Measurements from ENCODE around the gene FGF18.
"Not testable (repeated sequence)": the region's sequence is repeated elsewhere in the genome, so short reads cannot be mapped to it uniquely, and the experiment has no call there.

FGF18 gene

DNA sequence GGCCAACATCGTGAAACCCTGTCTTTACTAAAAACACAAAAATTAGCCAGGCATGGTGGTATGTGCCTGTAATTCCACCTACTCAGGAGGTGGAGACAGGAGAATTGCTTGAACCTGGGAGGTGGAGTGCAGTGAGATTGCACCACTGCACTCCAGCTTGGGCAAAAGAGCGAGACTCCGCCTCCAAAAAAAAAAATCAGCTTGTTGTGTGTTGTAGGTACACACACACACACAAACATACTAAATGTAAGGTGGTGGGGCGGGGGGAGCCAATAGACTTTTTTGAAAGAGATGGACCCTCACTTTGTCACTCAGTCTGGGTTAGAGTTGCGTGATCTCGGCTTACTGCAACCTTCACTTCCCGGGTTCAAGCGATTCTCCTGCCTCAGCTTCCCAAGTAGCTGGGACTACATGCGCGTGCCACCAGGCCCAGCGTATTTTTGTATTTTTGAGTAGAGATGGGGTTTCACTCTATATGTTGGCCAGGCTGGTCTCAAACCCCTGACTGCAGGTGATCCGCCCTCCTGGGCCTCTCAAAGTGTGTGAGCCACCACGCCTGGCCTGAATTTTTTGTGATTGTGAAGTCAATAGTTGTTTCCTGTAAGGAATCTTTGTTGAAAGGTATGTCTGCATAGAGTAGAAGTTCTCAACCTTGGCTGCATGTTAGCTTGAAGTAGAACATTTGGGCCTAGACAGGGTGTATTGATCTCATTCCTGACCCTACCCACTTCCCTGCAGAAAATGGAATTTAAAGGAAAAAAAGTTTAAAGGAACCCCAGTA lies 18.1 kb upstream of the FGF18 start:
- no peak for DNase-seq

DNA sequence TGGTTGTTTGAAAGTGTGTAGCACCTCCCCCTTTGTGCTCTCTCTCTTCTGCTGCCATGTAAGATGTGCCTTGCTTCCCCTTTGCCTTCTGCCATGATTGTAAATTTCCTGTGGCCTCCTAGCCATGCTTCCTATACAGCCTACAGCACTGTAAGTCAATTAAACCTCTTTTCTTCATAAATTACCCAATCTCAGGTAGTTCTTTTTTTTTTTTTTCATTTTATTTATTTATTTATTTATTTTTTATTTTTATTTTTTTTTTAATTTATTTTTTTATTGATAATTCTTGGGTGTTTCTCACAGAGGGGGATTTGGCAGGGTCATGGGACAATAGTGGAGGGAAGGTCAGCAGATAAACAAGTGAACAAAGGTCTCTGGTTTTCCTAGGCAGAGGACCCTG lies 16.7 kb upstream of the FGF18 start:
- not testable (repeated sequence) for DNase-seq

- no peak for DNase-seq
Measured at GRCh38 chr5:171405615-171406014, 13.8 kb upstream of the FGF18 start.

DNA sequence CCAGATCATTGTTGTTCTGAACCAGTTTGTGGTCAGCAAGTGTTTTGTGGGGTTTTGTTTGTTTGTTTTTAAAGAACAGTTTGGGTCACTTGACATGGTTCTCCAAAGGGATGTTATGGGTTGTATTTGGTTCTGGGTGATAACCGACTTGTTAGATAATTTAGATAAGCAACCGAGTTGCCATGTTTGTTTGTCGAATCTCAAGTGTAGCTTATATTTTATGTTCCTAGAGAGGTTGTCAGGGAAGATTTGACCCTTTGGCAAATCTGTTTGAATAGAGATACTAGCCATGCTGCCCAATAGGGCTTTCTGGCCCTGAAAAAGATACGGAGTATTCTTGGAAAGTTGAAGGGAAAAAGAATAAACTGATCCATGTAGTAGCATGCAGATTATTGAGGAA lies 12.2 kb upstream of the FGF18 start:
- no peak for DNase-seq

DNA sequence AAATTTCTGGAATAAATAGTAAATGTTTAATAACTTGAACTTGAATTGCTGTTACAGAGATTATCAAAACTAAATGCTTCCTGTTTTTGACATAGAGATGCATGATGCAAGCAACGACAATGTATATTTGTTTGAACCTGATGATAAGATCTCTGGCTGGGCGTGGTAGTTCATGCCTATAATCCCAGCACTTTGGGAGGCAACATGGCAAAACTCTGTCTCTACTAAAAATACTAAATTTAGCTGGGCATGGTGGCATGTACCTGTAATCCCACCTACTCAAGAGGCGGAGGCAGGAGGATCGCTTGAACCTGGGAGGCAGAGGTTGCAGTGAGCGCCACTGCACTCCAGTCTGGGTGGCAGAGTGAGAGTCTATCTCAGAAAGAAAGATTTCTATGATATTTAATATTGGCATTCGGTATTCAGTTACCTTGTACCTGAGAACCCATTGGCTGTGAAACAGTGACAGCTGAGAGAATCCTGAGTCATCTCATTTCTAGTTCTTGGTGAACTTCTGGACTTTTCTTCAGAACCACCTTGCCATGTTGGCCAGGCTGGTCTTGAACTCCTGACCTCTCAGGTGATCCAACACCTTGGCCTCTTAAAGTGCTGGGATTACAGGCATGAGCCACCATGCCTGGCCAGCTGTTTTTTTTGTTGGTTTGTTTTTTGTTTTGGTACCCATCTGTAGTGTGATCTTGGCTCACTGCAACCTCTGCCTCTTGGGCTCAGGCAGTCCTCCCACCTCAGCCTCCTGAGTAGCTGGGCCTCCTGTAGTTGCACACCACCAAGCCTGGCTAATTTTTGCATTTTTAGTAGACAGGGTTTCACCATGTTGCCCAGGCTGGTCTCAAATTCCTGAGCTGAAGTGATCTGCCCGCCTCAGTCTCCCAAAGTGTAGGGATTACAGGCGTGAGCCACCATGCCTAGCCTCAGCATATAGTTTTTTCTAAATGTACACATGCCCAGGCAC lies 10.0 kb upstream of the FGF18 start:
- no peak for DNase-seq

- no peak for DNase-seq
Measured at GRCh38 chr5:171410181-171410580, 9.3 kb upstream of the FGF18 start.

DNA sequence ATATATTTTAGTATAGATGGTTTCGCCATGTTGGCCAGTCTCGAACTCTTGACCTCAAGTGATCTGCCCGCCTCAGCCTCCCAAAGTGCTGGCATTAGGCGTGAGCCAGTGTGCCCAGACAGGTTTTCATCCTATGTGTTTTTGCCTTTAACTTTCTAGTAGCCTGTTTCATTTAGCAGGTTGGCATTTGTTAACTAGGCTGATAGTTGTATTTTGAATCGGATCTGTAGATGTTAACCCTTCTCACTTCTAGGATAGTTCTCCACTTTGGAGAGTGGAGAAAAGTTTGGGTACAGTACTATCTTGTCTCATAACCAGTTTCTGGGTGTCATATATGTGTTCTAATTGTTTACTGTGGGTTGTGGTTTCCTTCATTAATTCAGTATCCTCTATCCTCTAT lies 7.3 kb upstream of the FGF18 start:
- no peak for DNase-seq

- DNase-seq = no peak
Measured at GRCh38 chr5:171413153-171413910, 6.1 kb upstream of the FGF18 start.

DNA sequence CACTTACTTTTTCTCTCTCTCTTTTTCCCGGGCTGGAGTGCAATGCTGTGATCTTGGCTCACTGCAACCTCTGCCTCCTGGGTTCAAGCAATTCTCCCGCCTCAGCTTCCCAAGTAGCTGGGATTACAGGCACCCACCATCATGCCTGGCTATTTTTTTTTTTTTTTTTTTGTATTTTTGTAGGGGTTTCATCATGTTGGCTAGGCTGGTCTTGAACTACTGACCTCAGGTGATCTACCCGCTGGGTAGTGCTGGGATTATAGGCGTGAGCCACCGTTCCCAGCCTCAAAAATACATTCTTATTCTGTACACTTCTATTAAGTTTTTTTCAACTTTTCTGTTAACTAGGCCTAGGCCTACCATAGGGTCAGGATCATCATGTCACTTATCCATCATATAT lies 5.5 kb upstream of the FGF18 start:
- DNase-seq = not testable (repeated sequence)

GRCh38 chr5:171415115-171415730 lies 4.2 kb upstream of the FGF18 start:
- no peak for DNase-seq

DNA sequence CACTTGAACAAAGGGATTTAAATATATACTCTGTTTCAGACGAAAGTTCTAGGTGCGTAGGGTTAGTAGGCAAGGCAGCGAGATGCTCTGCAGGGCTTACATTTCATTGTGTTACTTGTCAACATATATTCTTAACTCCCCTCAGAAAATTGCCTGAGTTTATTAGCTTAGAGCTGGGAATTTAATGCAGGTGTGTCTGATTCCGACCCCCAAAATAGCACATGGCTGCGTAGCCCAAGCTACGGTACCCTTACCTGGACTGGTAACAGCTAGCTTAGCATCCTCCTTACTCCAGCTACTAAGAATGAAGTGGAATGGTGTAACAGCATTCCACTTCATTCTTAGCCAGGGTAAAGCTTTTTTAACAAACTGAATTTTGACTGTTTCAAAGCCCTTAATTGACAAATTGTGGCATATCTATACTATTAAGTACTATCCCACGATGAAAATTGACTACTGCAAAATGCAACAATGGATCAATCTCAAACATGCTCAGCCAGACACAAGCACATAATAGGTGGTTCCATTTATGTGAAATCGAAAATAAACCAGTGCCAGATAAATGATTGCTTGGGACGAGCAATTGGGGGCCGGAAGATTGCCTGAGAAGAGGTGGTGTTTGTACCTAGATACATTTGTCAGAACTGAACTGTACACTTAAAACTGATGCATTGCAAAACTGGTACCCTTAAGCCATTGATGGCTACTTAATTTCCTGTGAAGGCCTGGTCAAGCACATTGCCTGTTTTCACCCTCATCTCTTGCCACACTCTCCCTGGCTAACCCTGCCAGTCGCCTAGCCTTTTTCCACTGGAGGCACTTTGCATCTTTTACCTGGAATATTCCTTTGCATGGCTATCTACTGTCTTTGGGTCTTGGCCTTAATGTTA lies 3.0 kb upstream of the FGF18 start:
- no peak for DNase-seq

- DNase-seq = peak; percentile 45
Measured at GRCh38 chr5:171418316-171418981, 998 bp upstream of the FGF18 start.

DNA sequence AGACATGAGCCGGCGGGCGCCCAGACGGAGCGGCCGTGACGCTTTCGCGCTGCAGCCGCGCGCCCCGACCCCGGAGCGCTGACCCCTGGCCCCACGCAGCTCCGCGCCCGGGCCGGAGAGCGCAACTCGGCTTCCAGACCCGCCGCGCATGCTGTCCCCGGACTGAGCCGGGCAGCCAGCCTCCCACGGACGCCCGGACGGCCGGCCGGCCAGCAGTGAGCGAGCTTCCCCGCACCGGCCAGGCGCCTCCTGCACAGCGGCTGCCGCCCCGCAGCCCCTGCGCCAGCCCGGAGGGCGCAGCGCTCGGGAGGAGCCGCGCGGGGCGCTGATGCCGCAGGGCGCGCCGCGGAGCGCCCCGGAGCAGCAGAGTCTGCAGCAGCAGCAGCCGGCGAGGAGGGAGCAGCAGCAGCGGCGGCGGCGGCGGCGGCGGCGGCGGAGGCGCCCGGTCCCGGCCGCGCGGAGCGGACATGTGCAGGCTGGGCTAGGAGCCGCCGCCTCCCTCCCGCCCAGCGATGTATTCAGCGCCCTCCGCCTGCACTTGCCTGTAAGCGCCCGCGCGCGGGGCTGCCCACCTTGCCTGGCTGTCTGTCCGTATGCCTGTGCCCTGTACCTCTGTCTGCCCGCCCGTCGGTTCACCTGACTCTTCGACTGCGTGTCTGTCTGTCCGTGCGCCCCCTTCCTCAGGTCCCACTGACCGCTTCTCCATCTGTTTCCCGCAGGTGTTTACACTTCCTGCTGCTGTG lies 412 bp downstream of the FGF18 start:
- DNase-seq = peak; percentile 7

- DNase-seq = peak; percentile 24
Measured at GRCh38 chr5:171420431-171421241, 1.2 kb downstream of the FGF18 start.

GRCh38 chr5:171421331-171422262 lies 2.1 kb downstream of the FGF18 start:
- no peak for DNase-seq

DNA sequence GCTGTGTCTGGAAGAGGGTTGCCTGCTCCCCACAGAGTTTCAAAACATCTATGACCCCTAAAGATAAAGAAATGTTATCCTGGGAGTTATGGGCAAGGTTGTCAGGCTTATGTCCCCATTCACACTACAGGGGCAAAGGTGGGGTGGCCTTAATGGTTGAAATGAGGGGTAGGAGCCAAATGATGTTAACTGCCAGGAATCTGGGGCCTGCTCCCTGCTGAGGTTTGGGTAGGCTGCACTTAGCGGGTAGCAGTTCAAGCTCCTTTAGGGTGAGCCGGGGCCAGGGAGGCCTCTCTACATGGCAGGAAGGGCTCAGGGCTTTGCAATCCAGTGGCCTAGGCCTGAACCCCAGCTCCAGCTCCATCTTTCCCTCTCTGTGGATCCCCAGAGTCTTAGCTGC lies 3.0 kb downstream of the FGF18 start:
- DNase-seq = no peak

DNA sequence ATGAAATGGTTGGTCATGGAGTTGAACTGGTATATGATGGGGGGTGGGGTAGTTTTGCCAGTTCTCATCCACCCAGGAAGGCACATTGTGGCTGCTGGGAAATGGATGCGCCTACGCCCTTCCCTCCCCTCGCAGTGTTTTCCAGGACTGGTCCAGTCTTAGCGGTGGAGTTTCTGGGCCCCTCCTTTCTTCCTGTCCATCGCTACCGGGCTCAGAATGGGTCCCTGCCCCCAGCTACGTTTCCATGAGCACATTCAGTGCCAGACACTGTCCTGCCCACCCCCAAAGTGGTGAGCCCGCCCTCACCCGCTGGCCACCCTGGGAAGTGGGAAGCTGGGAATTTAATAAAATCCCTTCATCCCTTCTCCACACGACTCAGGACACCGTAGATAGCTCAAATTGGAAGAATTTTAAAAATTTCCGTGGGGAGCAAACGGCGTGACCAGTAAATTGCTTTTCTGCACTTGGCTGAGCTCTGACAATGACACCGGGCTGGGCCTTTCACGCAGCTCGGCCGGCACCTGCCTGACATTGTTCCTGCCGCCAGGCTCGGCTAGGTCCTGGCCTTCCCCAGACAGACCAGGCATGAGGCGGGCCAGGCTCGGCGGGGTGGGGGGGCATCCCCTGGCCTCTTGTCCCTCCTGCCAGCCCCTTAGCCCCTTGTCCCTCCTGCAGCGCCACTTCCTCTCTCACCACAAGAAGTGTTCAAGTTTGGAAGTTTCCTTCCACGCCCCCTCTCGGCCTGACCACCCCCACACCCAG lies 3.6 kb downstream of the FGF18 start:
- no peak for DNase-seq

DNA sequence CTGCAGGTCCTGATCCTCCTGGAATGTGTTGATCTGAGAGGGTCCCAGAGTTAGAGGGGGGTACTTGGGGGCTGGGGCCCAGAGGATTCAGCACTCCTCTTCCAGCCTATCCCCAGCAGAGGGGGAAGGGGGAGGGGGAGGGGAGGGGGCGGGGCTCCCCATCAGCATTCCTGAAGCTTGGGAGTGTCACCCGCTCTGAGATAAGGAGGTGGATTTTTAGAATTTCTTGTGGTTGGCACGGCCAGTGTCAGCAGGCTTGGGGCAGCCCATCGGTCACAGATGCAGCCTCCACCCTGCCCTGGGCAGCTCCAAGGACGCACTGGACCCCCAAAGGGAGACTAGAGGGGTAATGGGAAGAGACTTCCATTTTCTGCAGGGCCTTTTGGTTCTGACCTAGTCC lies 5.3 kb downstream of the FGF18 start:
- DNase-seq = no peak
